ENCODE data around the gene PLCL2.

GRCh38 chr3:17046623-17047022 is 161.9 kb downstream of the PLCL2 start:
- TF ChIP-seq EP300 (IDR thresholded peaks at IDR 0.05) (no peak), CTCF (IDR thresholded peaks at IDR 0.05) (no peak)

Data from ovary (tissue), 3 donors.